ENCODE data around the gene ZBTB8B. TPM values are rescaled to one million over a fixed set of nuclear protein-coding genes. Genes with fewer than 3 reads are reported as not detected.
A peak's percentile ranks its signal among the peaks of the same experiment; 100 is the strongest.
"Not testable (repeated sequence)": the region's sequence is repeated elsewhere in the genome, so short reads cannot be mapped to it uniquely, and the experiment has no call there.

ZBTB8B gene
- total RNA-seq, 1 donor from 2014 or later = 5.6 TPM

DNA sequence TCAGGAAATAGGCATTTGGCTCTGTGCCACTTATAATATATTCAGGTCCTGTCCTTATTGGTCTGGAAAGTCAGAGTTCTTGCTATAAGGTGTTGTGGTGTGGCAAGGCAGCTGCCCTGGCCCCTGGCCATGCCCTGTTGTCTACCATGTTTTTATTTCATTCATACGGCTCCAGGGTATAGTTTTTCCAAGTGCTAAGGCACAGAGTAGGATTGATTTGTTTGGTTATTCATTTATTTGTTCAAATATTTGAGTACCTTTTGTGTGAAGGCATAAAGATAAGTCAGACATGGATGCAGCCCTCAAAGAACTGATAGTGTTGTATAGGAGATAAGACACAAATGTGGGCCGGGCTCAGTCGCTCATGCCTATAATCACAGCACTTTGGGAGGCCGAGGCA is 10.1 kb downstream of the ZBTB8B start:
- H3K9me3 Mint-ChIP-seq = no peaks in the 10 kb centered on the region
- Histone ChIP-seq H3K27ac (no peak overlapping the region), H3K27me3 (no peaks in the 10 kb centered on the region), H3K79me2 (ENCODE audit: low read depth) (no peaks in the 10 kb centered on the region), H2AFZ (replicated peaks) (no peak overlapping the region), H3K4me3 (no peak overlapping the region), H3K4me2 (no peak overlapping the region), H3K36me3 (no peaks in the 10 kb centered on the region), H3K4me1 (no peaks in the 10 kb centered on the region), H3K9me3 (ENCODE audit: low read depth) (no peaks in the 10 kb centered on the region), H3F3A (ENCODE audit: low read depth) (no peaks in the 10 kb centered on the region), H3K9ac (no peak overlapping the region), H4K20me1 (ENCODE audit: low read depth) (no peaks in the 10 kb centered on the region)
- H3K4me3 Mint-ChIP-seq = no peak overlapping the region
- no peak for DNase-seq (ENCODE audit: low spot score)
- H3K27me3 Mint-ChIP-seq (ENCODE audit: insufficient read depth, low read depth) = peaks cover 4% of the 10 kb centered on the region
- TF ChIP-seq, protein P1, sequence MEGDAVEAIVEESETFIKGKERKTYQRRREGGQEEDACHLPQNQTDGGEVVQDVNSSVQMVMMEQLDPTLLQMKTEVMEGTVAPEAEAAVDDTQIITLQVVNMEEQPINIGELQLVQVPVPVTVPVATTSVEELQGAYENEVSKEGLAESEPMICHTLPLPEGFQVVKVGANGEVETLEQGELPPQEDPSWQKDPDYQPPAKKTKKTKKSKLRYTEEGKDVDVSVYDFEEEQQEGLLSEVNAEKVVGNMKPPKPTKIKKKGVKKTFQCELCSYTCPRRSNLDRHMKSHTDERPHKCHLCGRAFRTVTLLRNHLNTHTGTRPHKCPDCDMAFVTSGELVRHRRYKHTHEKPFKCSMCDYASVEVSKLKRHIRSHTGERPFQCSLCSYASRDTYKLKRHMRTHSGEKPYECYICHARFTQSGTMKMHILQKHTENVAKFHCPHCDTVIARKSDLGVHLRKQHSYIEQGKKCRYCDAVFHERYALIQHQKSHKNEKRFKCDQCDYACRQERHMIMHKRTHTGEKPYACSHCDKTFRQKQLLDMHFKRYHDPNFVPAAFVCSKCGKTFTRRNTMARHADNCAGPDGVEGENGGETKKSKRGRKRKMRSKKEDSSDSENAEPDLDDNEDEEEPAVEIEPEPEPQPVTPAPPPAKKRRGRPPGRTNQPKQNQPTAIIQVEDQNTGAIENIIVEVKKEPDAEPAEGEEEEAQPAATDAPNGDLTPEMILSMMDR (IDR thresholded peaks at IDR 0.05) = no peak
- TF ChIP-seq EZH2phosphoT487 (IDR thresholded peaks at IDR 0.05) (no peak), EZH2 (IDR thresholded peaks at IDR 0.05) (no peak)
- H3K4me1 Mint-ChIP-seq = no peaks in the 10 kb centered on the region
- peak overlapping the region; percentile 27 for H3K27ac Mint-ChIP-seq
- H3K36me3 Mint-ChIP-seq = no peaks in the 10 kb centered on the region

DNA sequence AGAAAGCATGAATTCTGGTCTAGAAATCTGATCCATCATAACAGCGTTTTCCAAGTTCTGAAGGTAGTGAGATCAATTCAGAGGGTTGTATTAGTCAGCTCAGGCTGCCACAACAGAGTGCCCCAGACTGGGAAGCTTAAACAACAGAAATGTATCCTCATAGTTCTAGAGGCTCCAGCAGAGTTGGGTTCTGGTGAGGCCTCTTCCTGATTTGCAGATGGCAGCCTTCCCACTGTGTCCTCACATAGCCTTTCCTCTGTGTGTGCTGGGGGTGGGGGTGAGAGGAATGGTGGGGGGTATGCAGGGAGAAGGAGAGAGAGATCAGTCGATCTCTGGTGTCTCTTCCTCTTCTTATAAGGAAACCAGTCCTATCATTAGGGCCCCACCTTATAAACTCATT is 15.1 kb downstream of the ZBTB8B start:
- Mint-ChIP-seq H3K4me1 (no peaks in the 10 kb centered on the region), H3K4me3 (no peak overlapping the region), H3K27me3 (ENCODE audit: insufficient read depth, low read depth) (peaks cover 2% of the 10 kb centered on the region), H3K9me3 (no peaks in the 10 kb centered on the region), H3K27ac (no peak overlapping the region), H3K36me3 (peaks cover 13% of the 10 kb centered on the region)
- H3F3A ChIP-seq (ENCODE audit: low read depth) = no peaks in the 10 kb centered on the region
- H3K9ac ChIP-seq = no peak overlapping the region
- H3K4me1 ChIP-seq = no peaks in the 10 kb centered on the region
- no peaks in the 10 kb centered on the region for H3K9me3 ChIP-seq (ENCODE audit: low read depth)
- no peaks in the 10 kb centered on the region for H4K20me1 ChIP-seq (ENCODE audit: low read depth)
- H3K27me3 ChIP-seq = no peaks in the 10 kb centered on the region
- no peak overlapping the region for H2AFZ ChIP-seq (replicated peaks)
- no peak for TF ChIP-seq EZH2phosphoT487 (IDR thresholded peaks at IDR 0.05)
- TF ChIP-seq EZH2 (IDR thresholded peaks at IDR 0.05) = no peak
- TF ChIP-seq, protein P1 (IDR thresholded peaks at IDR 0.05) = no peak
- no peaks in the 10 kb centered on the region for H3K79me2 ChIP-seq (ENCODE audit: low read depth)
- H3K4me3 ChIP-seq = no peak overlapping the region
- no peak overlapping the region for H3K4me2 ChIP-seq
- no peak for DNase-seq (ENCODE audit: low spot score)
- no peak overlapping the region for H3K27ac ChIP-seq
- H3K36me3 ChIP-seq = no peaks in the 10 kb centered on the region

DNA sequence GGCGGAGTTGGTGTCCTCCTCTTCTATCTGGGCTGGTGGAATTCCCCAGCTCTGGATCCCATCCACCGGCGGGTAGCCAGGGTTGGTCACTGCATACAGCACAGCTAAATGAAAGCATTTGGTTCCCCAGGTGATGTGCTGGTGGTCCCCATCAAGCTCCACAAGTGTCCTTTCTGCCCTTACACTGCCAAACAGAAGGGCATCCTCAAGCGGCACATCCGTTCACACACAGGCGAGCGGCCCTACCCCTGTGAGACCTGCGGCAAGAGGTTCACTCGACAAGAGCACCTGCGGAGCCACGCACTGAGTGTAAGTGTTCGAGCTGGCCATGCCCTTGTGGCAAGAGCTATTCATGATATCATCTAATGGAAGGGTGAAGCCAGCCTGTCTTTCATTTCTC is 15.9 kb downstream of the ZBTB8B start:
- H3K4me1 ChIP-seq = no peaks in the 10 kb centered on the region
- TF ChIP-seq, protein P1 (IDR thresholded peaks at IDR 0.05) = no peak
- TF ChIP-seq EZH2 (IDR thresholded peaks at IDR 0.05) (no peak), EZH2phosphoT487 (IDR thresholded peaks at IDR 0.05) (no peak)
- no peak overlapping the region for H3K27ac Mint-ChIP-seq
- no peaks in the 10 kb centered on the region for H3K9me3 Mint-ChIP-seq
- H3K36me3 Mint-ChIP-seq = peaks cover 18% of the 10 kb centered on the region
- H3K27me3 Mint-ChIP-seq (ENCODE audit: insufficient read depth, low read depth) = no peaks in the 10 kb centered on the region
- no peaks in the 10 kb centered on the region for H3K79me2 ChIP-seq (ENCODE audit: low read depth)
- H3K36me3 ChIP-seq = no peaks in the 10 kb centered on the region
- no peaks in the 10 kb centered on the region for H3F3A ChIP-seq (ENCODE audit: low read depth)
- H3K9me3 ChIP-seq (ENCODE audit: low read depth) = no peaks in the 10 kb centered on the region
- H3K27ac ChIP-seq = no peak overlapping the region
- no peak overlapping the region for H3K4me2 ChIP-seq
- H4K20me1 ChIP-seq (ENCODE audit: low read depth) = no peaks in the 10 kb centered on the region
- H3K27me3 ChIP-seq = no peaks in the 10 kb centered on the region
- no peak overlapping the region for H3K4me3 Mint-ChIP-seq
- H3K4me3 ChIP-seq = no peak overlapping the region
- H3K9ac ChIP-seq = no peak overlapping the region
- H2AFZ ChIP-seq (replicated peaks) = no peak overlapping the region
- no peak for DNase-seq (ENCODE audit: low spot score)
- no peaks in the 10 kb centered on the region for H3K4me1 Mint-ChIP-seq

DNA sequence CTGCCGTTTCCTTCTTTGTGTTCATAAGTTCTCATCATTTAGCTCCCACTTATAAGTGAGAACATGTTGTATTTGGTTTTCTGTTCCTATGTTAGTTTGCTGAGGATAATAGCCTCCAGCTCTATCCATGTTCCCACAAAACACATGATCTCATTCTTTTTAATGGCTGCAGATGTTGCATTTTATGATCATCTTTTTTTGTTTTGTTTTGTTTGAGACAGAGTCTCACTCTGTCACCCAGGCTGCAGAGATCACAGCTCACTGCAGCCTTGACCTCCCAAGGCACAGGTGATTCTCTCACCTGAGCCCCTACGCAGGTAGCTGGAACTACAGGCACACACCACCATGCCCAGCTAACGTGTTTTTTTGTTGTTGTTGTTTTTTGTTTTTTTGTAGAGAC is 16.9 kb downstream of the ZBTB8B start:
- not testable (repeated sequence) for H3K9me3 ChIP-seq (ENCODE audit: low read depth); H4K20me1 ChIP-seq (ENCODE audit: low read depth); H3K36me3 ChIP-seq; H3K4me1 ChIP-seq; H3K9ac ChIP-seq; H3K4me3 Mint-ChIP-seq; H3K9me3 Mint-ChIP-seq; DNase-seq (ENCODE audit: low spot score); H3K79me2 ChIP-seq (ENCODE audit: low read depth); H3K27ac ChIP-seq; H3K4me2 ChIP-seq; H3K27me3 Mint-ChIP-seq (ENCODE audit: insufficient read depth, low read depth); H3F3A ChIP-seq (ENCODE audit: low read depth); H3K4me1 Mint-ChIP-seq; H3K4me3 ChIP-seq; H2AFZ ChIP-seq (replicated peaks); H3K27me3 ChIP-seq; H3K27ac Mint-ChIP-seq
- H3K36me3 Mint-ChIP-seq = peaks cover 18% of the 10 kb centered on the region

Data from neural progenitor cell (in vitro differentiated cells).